OCI-LY1 (cell line): ENCODE results near the gene CASP4.

Source experiments
- H2AFZ ChIP-seq: fragments of 200-600 bp; sonication (generic), shearing (Covaris generic); 2 replicates; pipeline ENCODE4 v1.6.0; 2014; ENCODE audit warnings: antibody characterized with exemption, mild to moderate bottlenecking, low read length
- H3F3A ChIP-seq: fragments of 200-600 bp; sonication (generic), shearing (Covaris generic); 2 replicates; pipeline ENCODE4 v1.6.0; 2014; ENCODE audit warnings: mild to moderate bottlenecking, antibody characterized with exemption, low read length, moderate library complexity; ENCODE audit not compliant: insufficient read depth
- H3K27ac ChIP-seq: fragments of 200-600 bp; sonication (generic); 2 replicates; pipeline ENCODE4 v1.5.1; 2014; ENCODE audit warnings: low read length, mixed run types, mild to moderate bottlenecking, low read depth; ENCODE audit not compliant: poor library complexity, severe bottlenecking
- H3K27me3 ChIP-seq: fragments of 200-600 bp; sonication (generic); 2 replicates; pipeline ENCODE4 v1.6.0; 2014; ENCODE audit warnings: antibody characterized with exemption, mild to moderate bottlenecking, low read length, moderate library complexity; ENCODE audit not compliant: insufficient read depth
- H3K36me3 ChIP-seq: fragments of 200-600 bp; sonication (generic); 2 replicates; pipeline ENCODE4 v1.6.1; 2014; ENCODE audit warnings: mild to moderate bottlenecking, antibody characterized with exemption, low read length, moderate library complexity, mixed read lengths; ENCODE audit not compliant: insufficient read depth
- H3K4me1 ChIP-seq: fragments of 200-600 bp; sonication (generic); 2 replicates; pipeline ENCODE4 v1.5.1; 2014; ENCODE audit warnings: mild to moderate bottlenecking, low read length, moderate library complexity; ENCODE audit not compliant: insufficient read depth, severe bottlenecking
- H3K4me2 ChIP-seq: fragments of 200-600 bp; sonication (generic), shearing (Covaris generic); 2 replicates; pipeline ENCODE4 v1.6.1; 2014; ENCODE audit warnings: low read length
- H3K4me3 ChIP-seq: fragments of 200-600 bp; sonication (generic); 2 replicates; pipeline ENCODE4 v1.5.1; 2014; ENCODE audit warnings: low read length, low read depth, mild to moderate bottlenecking, mixed read lengths; ENCODE audit not compliant: poor library complexity, severe bottlenecking
- H3K79me2 ChIP-seq: fragments of 200-600 bp; shearing (Covaris generic); 2 replicates; pipeline ENCODE4 v1.6.1; 2016; ENCODE audit warnings: mixed run types, low read length, mixed read lengths; ENCODE audit not compliant: insufficient read depth
- H3K9ac ChIP-seq: fragments of 200-600 bp; sonication (generic), shearing (Covaris generic); 2 replicates; pipeline ENCODE4 v1.6.1; 2014; ENCODE audit warnings: mild to moderate bottlenecking, low read length, mixed read lengths
- H3K9me2 ChIP-seq: fragments of 200-600 bp; sonication (generic), shearing (Covaris generic); 2 replicates; pipeline ENCODE4 v1.6.1; 2014; ENCODE audit warnings: low read depth, mild to moderate bottlenecking, low read length, mixed read lengths
- H3K9me3 ChIP-seq: fragments of 200-600 bp; shearing (Covaris generic); 2 replicates; pipeline ENCODE4 v1.6.1; 2014; ENCODE audit warnings: low read length, mixed read lengths
- H4K20me1 ChIP-seq: fragments of 200-600 bp; sonication (generic), shearing (Covaris generic); 2 replicates; pipeline ENCODE4 v1.6.0; 2016; ENCODE audit warnings: mild to moderate bottlenecking, low read length; ENCODE audit not compliant: insufficient read depth
- EZH2 ChIP-seq: fragments of 200-600 bp; sonication (generic), shearing (Covaris generic); IDR thresholded peaks from 2 replicates; pipeline ENCODE4 v1.8.0; 2017; ENCODE audit warnings: borderline replicate concordance, mixed run types, mild to moderate bottlenecking, antibody characterized with exemption, low read length, moderate library complexity, mixed read lengths
- TF ChIP-seq, protein P1 (sequence below): fragments of 200-600 bp; sonication (generic), shearing (Covaris generic); IDR thresholded peaks from 2 replicates; pipeline ENCODE4 v1.5.1; 2017; ENCODE audit warnings: mild to moderate bottlenecking, antibody characterized with exemption, low read length, moderate library complexity, mixed read lengths

The CASP4 gene

DNA sequence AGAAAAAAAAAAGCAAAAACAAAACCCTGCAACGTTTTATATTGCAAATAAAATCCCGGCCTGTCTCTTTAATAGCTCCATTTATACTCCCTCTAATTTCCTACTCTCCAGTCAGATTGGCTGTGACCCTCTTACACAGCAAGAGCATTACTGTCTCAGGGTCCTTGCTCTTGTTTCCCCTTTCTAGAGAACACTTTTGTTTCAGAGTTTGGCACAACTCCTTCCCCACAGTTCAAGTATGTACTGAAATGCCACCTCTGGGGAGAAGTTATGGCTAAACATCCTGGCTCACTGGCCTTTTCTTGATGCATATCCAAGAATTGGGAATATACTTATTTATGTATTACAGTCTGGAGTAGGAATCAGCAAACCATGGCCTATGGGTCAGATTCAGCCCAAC, 72.7 kb downstream of the CASP4 start:
- Histone ChIP-seq H3K4me1 (peaks cover 15% of the 10 kb centered on the region), H3K4me2 (no peak overlapping the region), H2AFZ (no peak overlapping the region), H4K20me1 (no peaks in the 10 kb centered on the region), H3K79me2 (no peaks in the 10 kb centered on the region), H3K27ac (no peak overlapping the region), H3K27me3 (no peaks in the 10 kb centered on the region), H3K9ac (no peak overlapping the region), H3K36me3 (no peaks in the 10 kb centered on the region), H3K9me3 (no peaks in the 10 kb centered on the region), H3K9me2 (no peaks in the 10 kb centered on the region), H3F3A (no peaks in the 10 kb centered on the region), H3K4me3 (no peak overlapping the region)
- TF ChIP-seq, protein P1, sequence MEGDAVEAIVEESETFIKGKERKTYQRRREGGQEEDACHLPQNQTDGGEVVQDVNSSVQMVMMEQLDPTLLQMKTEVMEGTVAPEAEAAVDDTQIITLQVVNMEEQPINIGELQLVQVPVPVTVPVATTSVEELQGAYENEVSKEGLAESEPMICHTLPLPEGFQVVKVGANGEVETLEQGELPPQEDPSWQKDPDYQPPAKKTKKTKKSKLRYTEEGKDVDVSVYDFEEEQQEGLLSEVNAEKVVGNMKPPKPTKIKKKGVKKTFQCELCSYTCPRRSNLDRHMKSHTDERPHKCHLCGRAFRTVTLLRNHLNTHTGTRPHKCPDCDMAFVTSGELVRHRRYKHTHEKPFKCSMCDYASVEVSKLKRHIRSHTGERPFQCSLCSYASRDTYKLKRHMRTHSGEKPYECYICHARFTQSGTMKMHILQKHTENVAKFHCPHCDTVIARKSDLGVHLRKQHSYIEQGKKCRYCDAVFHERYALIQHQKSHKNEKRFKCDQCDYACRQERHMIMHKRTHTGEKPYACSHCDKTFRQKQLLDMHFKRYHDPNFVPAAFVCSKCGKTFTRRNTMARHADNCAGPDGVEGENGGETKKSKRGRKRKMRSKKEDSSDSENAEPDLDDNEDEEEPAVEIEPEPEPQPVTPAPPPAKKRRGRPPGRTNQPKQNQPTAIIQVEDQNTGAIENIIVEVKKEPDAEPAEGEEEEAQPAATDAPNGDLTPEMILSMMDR: no peak
- no peak for TF ChIP-seq EZH2

DNA sequence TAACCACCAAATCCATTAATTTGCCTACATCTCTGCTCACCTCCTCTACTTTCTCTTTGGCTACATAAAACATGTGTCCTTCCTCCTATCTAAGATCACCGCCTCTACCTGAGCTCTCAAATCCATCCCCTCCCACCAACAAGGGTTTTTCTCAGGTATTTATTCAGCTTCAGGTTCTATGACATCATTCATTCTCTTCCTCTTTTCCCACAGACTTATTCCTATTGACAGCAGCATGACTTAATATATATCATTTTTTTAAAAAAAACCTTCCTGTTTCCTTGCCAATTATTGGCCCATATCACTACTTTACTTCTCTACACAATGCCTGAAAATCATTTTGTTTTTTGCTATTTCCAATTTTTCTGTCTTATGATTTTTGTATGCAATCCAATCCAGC, 74.5 kb downstream of the CASP4 start:
- no peaks in the 10 kb centered on the region for H3F3A ChIP-seq
- no peaks in the 10 kb centered on the region for H4K20me1 ChIP-seq
- H3K4me3 ChIP-seq: no peak overlapping the region
- no peaks in the 10 kb centered on the region for H3K79me2 ChIP-seq
- H3K4me2 ChIP-seq: no peak overlapping the region
- TF ChIP-seq, protein P1: no peak
- no peak for TF ChIP-seq EZH2
- H3K27ac ChIP-seq: no peak overlapping the region
- no peaks in the 10 kb centered on the region for H3K9me2 ChIP-seq
- H3K4me1 ChIP-seq: peaks cover 14% of the 10 kb centered on the region
- H2AFZ ChIP-seq: no peak overlapping the region
- no peaks in the 10 kb centered on the region for H3K36me3 ChIP-seq
- H3K9me3 ChIP-seq: no peaks in the 10 kb centered on the region
- H3K9ac ChIP-seq: no peak overlapping the region
- no peaks in the 10 kb centered on the region for H3K27me3 ChIP-seq
